HG03469 (cell line): ENCODE data around the gene FGFBP1.

ENCODE experiments used
- ATAC-seq: cut with Tn5 transposase; IDR thresholded peaks from one replicate; pipeline ENCODE4 v1.9.1; 2021; ENCODE audit warnings: mild to moderate bottlenecking, moderate library complexity, moderate number of reproducible peaks; ENCODE audit not compliant: unreplicated experiment

The FGFBP1 gene

GRCh38 chr4:15938640-15939039 lies at the start of gene FGFBP1:
FGFBP1 (minus strand) TSS chr4:15938740; CDS start chr4:15936632, 2,108 bp downstream.
- ATAC-seq: no peak

GRCh38 chr4:15988222-15988621 lies 49.7 kb upstream of the FGFBP1 start:
- no peak for ATAC-seq

GRCh38 chr4:15986907-15987306 lies 48.4 kb upstream of the FGFBP1 start:
- no peak for ATAC-seq

GRCh38 chr4:15983610-15984009 lies 45.1 kb upstream of the FGFBP1 start:
- no peak for ATAC-seq

- no peak for ATAC-seq
These were observed 44.4 kb upstream of the FGFBP1 start for GRCh38 chr4:15982842-15983524.

GRCh38 chr4:15976456-15977447 lies 38.2 kb upstream of the FGFBP1 start:
- no peak for ATAC-seq

- no peak for ATAC-seq
These were observed 32.7 kb upstream of the FGFBP1 start for GRCh38 chr4:15971068-15971801.

GRCh38 chr4:15968551-15969300 lies 30.2 kb upstream of the FGFBP1 start:
- ATAC-seq: no peak

GRCh38 chr4:15965325-15965724 lies 26.8 kb upstream of the FGFBP1 start:
- ATAC-seq: no peak

- no peak for ATAC-seq
These were observed 25.6 kb upstream of the FGFBP1 start for GRCh38 chr4:15964159-15964558.

- peak; percentile 74 for ATAC-seq
These were observed 25.0 kb upstream of the FGFBP1 start for GRCh38 chr4:15963576-15963975.

- ATAC-seq: no peak
These were observed 24.5 kb upstream of the FGFBP1 start, which contains the start of gene FGFBP2 for GRCh38 chr4:15963001-15963451. FGFBP2 (minus strand) TSS chr4:15963175; CDS start chr4:15963129, 46 bp downstream.

GRCh38 chr4:15961781-15962510 lies 23.4 kb upstream of the FGFBP1 start:
- no peak for ATAC-seq

- no peak for ATAC-seq
These were observed 20.0 kb upstream of the FGFBP1 start for GRCh38 chr4:15958562-15958961.

GRCh38 chr4:15956179-15956850 lies 17.8 kb upstream of the FGFBP1 start:
- ATAC-seq: peak; percentile 94

- no peak for ATAC-seq
These were observed 17.1 kb upstream of the FGFBP1 start for GRCh38 chr4:15955670-15956069.

- no peak for ATAC-seq
These were observed 15.1 kb upstream of the FGFBP1 start for GRCh38 chr4:15953625-15954024.

- no peak for ATAC-seq
These were observed 13.2 kb upstream of the FGFBP1 start for GRCh38 chr4:15951781-15952180.

GRCh38 chr4:15948826-15949225 lies 10.3 kb upstream of the FGFBP1 start:
- ATAC-seq: no peak
